IMR-90 (cell line): ENCODE data around the gene KIRREL1. TPM values are rescaled to one million over a fixed set of nuclear protein-coding genes. Genes with fewer than 3 reads are reported as not detected.

Experiments
- ATAC-seq: fragments of 200-7000 bp; cut with Tn5 transposase; 2 replicates; pipeline ENCODE4 v1.9.1; 2020; ENCODE audit warnings: low read depth, mild to moderate bottlenecking, moderate library complexity
- BruUV-seq: library from RNA; stranded (reverse); fragments of 400-500 nt; replicated peaks from 2 replicates; lab custom pipeline; 2021; lab: Mats Ljungman, UMichigan
- CTCF ChIA-PET: fragments of 300-600 bp; formaldehyde crosslinking; extraction: SDS; loops from one replicate; lab custom pipeline; 2021; ENCODE audit warnings: antibody characterized with exemption; lab: Yijun Ruan, JAX
- POLR2A ChIA-PET: fragments of 300-600 bp; sonication (Branson Sonifier 250); formaldehyde crosslinking; loops from one replicate; lab custom pipeline; 2022; ENCODE audit warnings: antibody characterized with exemption; ENCODE audit not compliant: unreplicated experiment; lab: Charles Lee
- DNase-seq: peaks from one replicate; pipeline ENCODE4 v3.0.0; 2013
- H2AFZ ChIP-seq: replicated peaks from 2 replicates; pipeline ENCODE3; 2013; ENCODE audit warnings: low read length, mild to moderate bottlenecking; ENCODE audit not compliant: poor library complexity
- H2AK5ac ChIP-seq: 2 replicates; pipeline ENCODE4 v1.6.1; 2013; ENCODE audit warnings: low read depth, low read length, inconsistent platforms
- H2AK9ac ChIP-seq: replicated peaks from 2 replicates; pipeline ENCODE3; 2013; ENCODE audit warnings: mild to moderate bottlenecking, low read depth, low read length, moderate library complexity; ENCODE audit not compliant: poor library complexity
- H2BK120ac ChIP-seq: 2 replicates; pipeline ENCODE4 v1.6.1; 2013; ENCODE audit warnings: low read depth, low read length, inconsistent platforms
- H2BK15ac ChIP-seq: 3 replicates; pipeline ENCODE4 v1.6.1; 2013; ENCODE audit warnings: low read depth, low read length, inconsistent platforms
- H2BK20ac ChIP-seq: 2 replicates; pipeline ENCODE4 v1.6.1; 2013; ENCODE audit warnings: low read depth, mild to moderate bottlenecking, inconsistent platforms, low read length, moderate library complexity
- H2BK5ac ChIP-seq: 2 replicates; pipeline ENCODE4 v1.6.1; 2013; ENCODE audit warnings: mild to moderate bottlenecking, low read depth, low read length, inconsistent platforms; ENCODE audit not compliant: poor library complexity, severe bottlenecking
- H3K14ac ChIP-seq: replicated peaks from 2 replicates; pipeline ENCODE4 v1.6.1; 2013; ENCODE audit warnings: low read depth, low read length, inconsistent platforms
- H3K18ac ChIP-seq: 2 replicates; pipeline ENCODE4 v1.6.1; 2013; ENCODE audit warnings: low read depth, low read length, control low read depth
- H3K23ac ChIP-seq: 2 replicates; pipeline ENCODE4 v1.6.1; 2013; ENCODE audit warnings: low read depth, low read length, inconsistent platforms
- H3K27ac ChIP-seq: 2 replicates; pipeline ENCODE4 v1.5.1; 2013; ENCODE audit warnings: mild to moderate bottlenecking, control low read depth, low read length; ENCODE audit not compliant: insufficient read depth
- H3K27me3 ChIP-seq: 2 replicates; pipeline ENCODE4 v1.6.1; 2013; ENCODE audit warnings: low read length; ENCODE audit not compliant: control insufficient read depth, insufficient read depth
- H3K36me3 ChIP-seq: 2 replicates; pipeline ENCODE4 v1.6.1; 2013; ENCODE audit warnings: low read length, mixed read lengths; ENCODE audit not compliant: control insufficient read depth, insufficient read depth
- H3K4ac ChIP-seq: 2 replicates; pipeline ENCODE4 v1.6.1; 2013; ENCODE audit warnings: low read depth, low read length, inconsistent platforms
- H3K4me1 ChIP-seq: 2 replicates; pipeline ENCODE4 v1.6.1; 2013; ENCODE audit warnings: low read length, mixed read lengths; ENCODE audit not compliant: control insufficient read depth, insufficient read depth
- H3K4me2 ChIP-seq: 2 replicates; pipeline ENCODE4 v1.6.1; 2013; ENCODE audit warnings: low read depth, mild to moderate bottlenecking, control low read depth, low read length, moderate library complexity
- H3K4me3 ChIP-seq: 2 replicates; pipeline ENCODE4 v1.5.1; 2013; ENCODE audit warnings: low read depth, mild to moderate bottlenecking, control low read depth, low read length, moderate library complexity; ENCODE audit not compliant: insufficient read depth
- H3K56ac ChIP-seq: 2 replicates; pipeline ENCODE4 v1.6.1; 2013; ENCODE audit warnings: low read length, inconsistent platforms; ENCODE audit not compliant: insufficient read depth; ENCODE audit errors: extremely low read depth
- H3K79me1 ChIP-seq, 2 experiments: 2 replicates each; pipeline ENCODE4 v1.6.1; 2013; ENCODE audit warnings: low read length in 2 of 2, inconsistent platforms in 1 of 2, low read depth in 1 of 2
- H3K9ac ChIP-seq: 2 replicates; pipeline ENCODE4 v1.6.1; 2013; ENCODE audit warnings: low read depth, low read length, control low read depth
- H3K9me1 ChIP-seq: 2 replicates; pipeline ENCODE4 v1.6.1; 2013; ENCODE audit warnings: low read length, inconsistent platforms; ENCODE audit not compliant: insufficient read depth
- H3K9me3 ChIP-seq: 2 replicates; pipeline ENCODE4 v1.6.1; 2013; ENCODE audit warnings: low read length; ENCODE audit not compliant: control insufficient read depth, insufficient read depth
- H4K20me1 ChIP-seq: 2 replicates; pipeline ENCODE4 v1.6.1; 2013; ENCODE audit warnings: low read length, inconsistent platforms; ENCODE audit not compliant: insufficient read depth
- H4K5ac ChIP-seq: 2 replicates; pipeline ENCODE4 v1.6.1; 2013; ENCODE audit warnings: mild to moderate bottlenecking, low read depth, low read length, control low read depth
- H4K8ac ChIP-seq, 2 experiments: 2 replicates each; pipeline ENCODE4 v1.6.1; 2013; ENCODE audit warnings: low read depth in 2 of 2, low read length in 2 of 2, control low read depth in 1 of 2, inconsistent platforms in 1 of 2
- H4K91ac ChIP-seq: 2 replicates; pipeline ENCODE4 v1.6.1; 2013; ENCODE audit warnings: low read depth, low read length, inconsistent platforms; ENCODE audit not compliant: insufficient read depth
- MAZ ChIP-seq: IDR thresholded peaks from 2 replicates; pipeline ENCODE4 v1.6.1; 2012; ENCODE audit warnings: low read depth, mild to moderate bottlenecking, low read length, improper control_type of control experiment, moderate library complexity, borderline replicate concordance
- MXI1 ChIP-seq: IDR thresholded peaks from 2 replicates; pipeline ENCODE4 v1.6.1; 2012; ENCODE audit warnings: low read depth, mild to moderate bottlenecking, low read length, moderate library complexity, borderline replicate concordance
- RCOR1 ChIP-seq: IDR thresholded peaks from 2 replicates; pipeline ENCODE4 v1.6.1; 2012; ENCODE audit warnings: mild to moderate bottlenecking, low read length, improper control_type of control experiment; ENCODE audit not compliant: insufficient replicate concordance
- WGBS, 2 experiments: methylation state at CpG; one replicate each; pipeline versions ENCODE4 v1.1.5 to v1.1.7; 2013; ENCODE audit warnings: missing lambda C conversion rate in 2 of 2; ENCODE audit not compliant: insufficient read length in 1 of 2; ENCODE audit errors: extremely low coverage in 2 of 2; 5-methylcytosine and 5-hydroxymethylcytosine counted together
- dilution Hi-C: fragments of 300-500 bp; cut with HindIII; formaldehyde crosslinking; loops from one replicate; pipeline ENCODE4 v1.14.3; 2018; ENCODE audit warnings: low sequenced_read_pairs; ENCODE audit not compliant: unreplicated experiment
- in situ Hi-C: fragments of 300-500 bp; cut with MboI; formaldehyde crosslinking; loops from 3 replicates; pipeline ENCODE4 v1.14.3; 2019; ENCODE audit warnings: low sequenced_read_pairs, inconsistent platforms, mixed read lengths
- intact Hi-C: fragments of 100-400 bp; cut with micrococcal nuclease; formaldehyde crosslinking; loops from 2 replicates; pipeline ENCODE4 v1.10.0; 2022
- polyA plus RNA-seq, 3 experiments: library from polyadenylated mRNA; depleted of rRNA; stranded (reverse); fragments of >200 nt; gene quantifications; 2 replicates each; pipeline ENCODE4 v1.2.3, GENCODE V29; 2012; ENCODE audit warnings: low replicate concordance in 1 of 3
- total RNA-seq: library from RNA; depleted of rRNA; stranded (reverse); fragments of >200 nt; gene quantifications from 2 replicates; pipeline ENCODE4 v1.2.3, GENCODE V29; 2012
- TF ChIP-seq, protein P1 (sequence below): fragments of 150-350 bp; IDR thresholded peaks from 2 replicates; pipeline ENCODE4 v1.6.1; 2016; ENCODE audit warnings: low read depth, mild to moderate bottlenecking, low read length, moderate library complexity, borderline replicate concordance

The KIRREL1 gene
- total and polyA plus RNA-seq, 2 of the 4 experiments (the other 2 are of a cell fraction), result 58.1 to 64.7 TPM

DNA sequence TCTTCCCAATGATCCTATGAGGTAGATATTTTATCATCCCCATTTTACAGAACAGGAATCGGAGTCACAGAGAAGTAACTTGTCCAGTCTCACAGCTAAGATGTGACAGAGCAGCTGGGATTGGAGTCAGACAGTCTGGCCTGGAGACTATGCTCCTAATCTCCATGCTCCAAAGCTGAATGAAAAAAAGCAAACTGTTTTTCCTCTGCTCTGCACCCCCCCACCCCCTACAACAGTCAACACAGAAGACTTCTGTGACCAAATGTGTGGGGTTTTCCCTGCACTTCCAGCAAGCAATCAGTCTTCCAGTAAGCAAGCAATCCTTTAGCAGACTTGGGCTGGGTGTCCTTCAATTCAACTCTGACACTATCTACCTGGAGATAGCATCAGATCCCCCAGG, 33.2 kb downstream of the KIRREL1 start:
- Histone ChIP-seq H3K4me1 (peaks cover 28% of the 10 kb centered on the region), H3K4me2 (no peak overlapping the region), H3K27me3 (no peaks in the 10 kb centered on the region), H3K9me1 (peaks cover 35% of the 10 kb centered on the region), H4K5ac (no peak overlapping the region), H3K14ac (peak overlapping the region; percentile 24; the same call in 1 of the 2 replicates), H3K4ac (no peak overlapping the region), H4K20me1 (peaks cover 25% of the 10 kb centered on the region), H3K9ac (no peak overlapping the region), H2AK9ac (no peak overlapping the region), H3K27ac (no peak overlapping the region), H4K91ac (no peak overlapping the region), H2AK5ac (no peak overlapping the region), H4K8ac (no peak overlapping the region), H2BK20ac (no peak overlapping the region), H3K56ac (no peak overlapping the region), H3K23ac (no peak overlapping the region), H2BK120ac (no peak overlapping the region), H3K9me3 (no peaks in the 10 kb centered on the region), H2BK15ac (no peak overlapping the region), H3K36me3 (peaks cover 19% of the 10 kb centered on the region), H3K4me3 (no peak overlapping the region), H3K18ac (no peak overlapping the region), H3K79me1 (peaks cover 25 to 95% of the 10 kb centered on the region in 2 experiments), H2BK5ac (no peak overlapping the region), H2AFZ (no peak overlapping the region)
- BruUV-seq, result no TSS peak
- in situ Hi-C loops (no loop called here), dilution Hi-C loops (no loop called here), intact Hi-C loops (no loop called here)
- ATAC-seq (no peak), DNase-seq (peak; percentile 26)
- no peak for TF ChIP-seq RCOR1
- TF ChIP-seq MAZ, result no peak
- TF ChIP-seq MXI1, result no peak
- TF ChIP-seq, protein P1, sequence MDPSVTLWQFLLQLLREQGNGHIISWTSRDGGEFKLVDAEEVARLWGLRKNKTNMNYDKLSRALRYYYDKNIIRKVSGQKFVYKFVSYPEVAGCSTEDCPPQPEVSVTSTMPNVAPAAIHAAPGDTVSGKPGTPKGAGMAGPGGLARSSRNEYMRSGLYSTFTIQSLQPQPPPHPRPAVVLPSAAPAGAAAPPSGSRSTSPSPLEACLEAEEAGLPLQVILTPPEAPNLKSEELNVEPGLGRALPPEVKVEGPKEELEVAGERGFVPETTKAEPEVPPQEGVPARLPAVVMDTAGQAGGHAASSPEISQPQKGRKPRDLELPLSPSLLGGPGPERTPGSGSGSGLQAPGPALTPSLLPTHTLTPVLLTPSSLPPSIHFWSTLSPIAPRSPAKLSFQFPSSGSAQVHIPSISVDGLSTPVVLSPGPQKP, result no peak
- CTCF ChIA-PET, result interaction anchor here (1.0 kb wide), 1 partner anchor 35 kb away, joined by 3 read pairs; no protein-coding TSS in a partner anchor
- WGBS, 2 experiments, result no CpG with 5 or more reads among the region's 1 CpG
- POLR2A ChIA-PET, result no interaction called here
